ENCODE results near the gene UBE2F.

GRCh38 chr2:237993701-237994100, 26.9 kb downstream of the UBE2F start:
- TF ChIP-seq CTCF (IDR thresholded peaks at IDR 0.05 in 8 of 11, conservative IDR thresholded peaks at IDR 0.05 in 3 of 11) (no peak), POLR2A (IDR thresholded peaks at IDR 0.05) (no peak), POLR2AphosphoS5 (IDR thresholded peaks at IDR 0.05) (no peak)
